OCI-LY7 (cell line): ENCODE data around the gene TC2N. TPM values are rescaled to one million over a fixed set of nuclear protein-coding genes. Genes with fewer than 3 reads are reported as not detected.

Source experiments
- BruUV-seq: library from RNA; stranded (reverse); fragments of 400-500 nt; replicated peaks from 2 replicates; lab custom pipeline; 2021; lab: Mats Ljungman, UMichigan
- CTCF ChIA-PET: fragments of 300-600 bp; sonication (Branson Sonifier 250); formaldehyde crosslinking; loops from one replicate; lab custom pipeline; 2022; ENCODE audit warnings: antibody characterized with exemption; ENCODE audit not compliant: unreplicated experiment; lab: Charles Lee
- POLR2A ChIA-PET: fragments of 300-600 bp; sonication (Branson Sonifier 250); formaldehyde crosslinking; loops from one replicate; lab custom pipeline; 2022; ENCODE audit warnings: antibody characterized with exemption; lab: Charles Lee
- DNase-seq: peaks from one replicate; pipeline ENCODE4 v3.0.0-alpha.2; 2015; ENCODE audit warnings: low spot score
- H2AFZ ChIP-seq: fragments of 200-600 bp; sonication (generic), shearing (Covaris generic); 2 replicates; pipeline ENCODE4 v1.6.1; 2014; ENCODE audit warnings: mild to moderate bottlenecking, antibody characterized with exemption, low read length, moderate library complexity
- H3K27ac ChIP-seq: fragments of 200-600 bp; sonication (generic); 2 replicates; pipeline ENCODE4 v1.5.1; 2014; ENCODE audit warnings: mixed run types, low read depth, mild to moderate bottlenecking, moderate library complexity, low read length, inconsistent platforms; ENCODE audit not compliant: poor library complexity, severe bottlenecking
- H3K36me3 ChIP-seq: fragments of 200-600 bp; sonication (generic); 2 replicates; pipeline ENCODE4 v1.6.1; 2014; ENCODE audit warnings: mild to moderate bottlenecking, antibody characterized with exemption, low read length, moderate library complexity, mixed read lengths; ENCODE audit not compliant: insufficient read depth
- H3K4me1 ChIP-seq: fragments of 200-600 bp; sonication (generic); 2 replicates; pipeline ENCODE4 v1.5.1; 2014; ENCODE audit warnings: mild to moderate bottlenecking, low read length; ENCODE audit not compliant: insufficient read depth, poor library complexity, severe bottlenecking
- H3K4me2 ChIP-seq: fragments of 200-600 bp; sonication (generic); 2 replicates; pipeline ENCODE4 v1.6.1; 2014; ENCODE audit warnings: mild to moderate bottlenecking, low read length
- H3K4me3 ChIP-seq: fragments of 200-600 bp; sonication (generic); 2 replicates; pipeline ENCODE4 v1.5.1; 2014; ENCODE audit warnings: mild to moderate bottlenecking, low read depth, low read length; ENCODE audit not compliant: poor library complexity, severe bottlenecking
- H3K79me2 ChIP-seq: fragments of 200-600 bp; sonication (generic); 2 replicates; pipeline ENCODE4 v1.6.1; 2016; ENCODE audit warnings: low read depth, mild to moderate bottlenecking, low read length, moderate library complexity, mixed read lengths; ENCODE audit not compliant: insufficient read depth
- H3K9me2 ChIP-seq: fragments of 200-600 bp; sonication (generic); 2 replicates; pipeline ENCODE4 v1.6.1; 2016; ENCODE audit warnings: mild to moderate bottlenecking, low read length, mixed read lengths; ENCODE audit not compliant: insufficient read depth
- H3K9me3 ChIP-seq: fragments of 200-600 bp; sonication (generic); 2 replicates; pipeline ENCODE4 v1.6.1; 2014; ENCODE audit warnings: mild to moderate bottlenecking, mixed run types, low read length, mixed read lengths
- H4K20me1 ChIP-seq: fragments of 200-600 bp; sonication (generic); 2 replicates; pipeline ENCODE4 v1.6.1; 2014; ENCODE audit warnings: mild to moderate bottlenecking, antibody characterized with exemption, low read length, moderate library complexity, mixed read lengths; ENCODE audit not compliant: insufficient read depth
- EZH2phosphoT487 ChIP-seq: fragments of 200-600 bp; sonication (generic); IDR thresholded peaks from 2 replicates; pipeline ENCODE4 v1.6.1; 2018; ENCODE audit warnings: low read depth, borderline replicate concordance, mild to moderate bottlenecking, mixed run types, antibody characterized with exemption, low read length, moderate library complexity, mixed read lengths
- intact Hi-C: fragments of 100-400 bp; cut with micrococcal nuclease; formaldehyde crosslinking; loops from one replicate; pipeline ENCODE4 v1.10.0; 2022; ENCODE audit not compliant: unreplicated experiment
- total RNA-seq, 2 experiments: library from RNA; depleted of rRNA in 1 of 2; stranded (reverse); fragments of >200 nt in 1 of 2; shearing (Covaris generic) in 1 of 2; gene quantifications; 2 replicates each; pipeline ENCODE4 v1.2.3, GENCODE V29; 2014 to 2022
- TF ChIP-seq, protein P1 (sequence below): fragments of 200-600 bp; sonication (generic); conservative IDR thresholded peaks from 2 replicates; pipeline ENCODE4 v1.5.1; 2014; ENCODE audit warnings: mild to moderate bottlenecking, antibody characterized with exemption, low read length, moderate library complexity, mixed read lengths

The TC2N gene
- total RNA-seq, 2 experiments from 2014 or later = 0.57 TPM; not detected in 1

DNA sequence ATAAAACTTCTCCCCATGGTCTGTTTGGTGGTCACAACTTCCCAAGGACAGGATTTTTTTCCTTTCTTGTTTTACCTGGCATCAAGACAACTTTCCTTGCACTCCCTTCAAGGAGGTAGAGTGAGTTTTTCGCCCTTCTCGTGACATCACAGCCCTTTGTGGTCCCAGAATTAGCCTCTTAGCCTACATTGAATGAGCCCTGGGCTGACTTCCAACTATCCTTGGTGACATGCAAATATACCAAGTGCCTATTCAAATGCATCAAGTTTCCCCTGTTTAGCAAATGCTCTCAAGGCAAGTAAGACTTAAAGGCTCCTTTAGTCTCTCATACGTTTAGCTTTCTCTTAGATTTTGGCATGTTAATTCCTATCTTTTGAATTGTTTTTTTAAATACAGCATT is 36.6 kb downstream of the TC2N start:
- Histone ChIP-seq H3K36me3 (no peaks in the 10 kb centered on the region), H3K4me2 (no peak overlapping the region), H2AFZ (no peak overlapping the region), H3K4me3 (no peak overlapping the region), H3K9me3 (no peaks in the 10 kb centered on the region), H3K79me2 (no peaks in the 10 kb centered on the region), H3K9me2 (no peaks in the 10 kb centered on the region), H3K27ac (no peak overlapping the region), H4K20me1 (no peaks in the 10 kb centered on the region), H3K4me1 (no peaks in the 10 kb centered on the region)
- CTCF ChIA-PET = no interaction called here
- intact Hi-C loops = no loop called here
- POLR2A ChIA-PET = interaction anchor here (0.5 kb wide), 1 partner anchor 12 kb away, joined by 5 read pairs; no protein-coding TSS in a partner anchor
- no TSS peak for BruUV-seq
- DNase-seq = no peak
- TF ChIP-seq, protein P1, sequence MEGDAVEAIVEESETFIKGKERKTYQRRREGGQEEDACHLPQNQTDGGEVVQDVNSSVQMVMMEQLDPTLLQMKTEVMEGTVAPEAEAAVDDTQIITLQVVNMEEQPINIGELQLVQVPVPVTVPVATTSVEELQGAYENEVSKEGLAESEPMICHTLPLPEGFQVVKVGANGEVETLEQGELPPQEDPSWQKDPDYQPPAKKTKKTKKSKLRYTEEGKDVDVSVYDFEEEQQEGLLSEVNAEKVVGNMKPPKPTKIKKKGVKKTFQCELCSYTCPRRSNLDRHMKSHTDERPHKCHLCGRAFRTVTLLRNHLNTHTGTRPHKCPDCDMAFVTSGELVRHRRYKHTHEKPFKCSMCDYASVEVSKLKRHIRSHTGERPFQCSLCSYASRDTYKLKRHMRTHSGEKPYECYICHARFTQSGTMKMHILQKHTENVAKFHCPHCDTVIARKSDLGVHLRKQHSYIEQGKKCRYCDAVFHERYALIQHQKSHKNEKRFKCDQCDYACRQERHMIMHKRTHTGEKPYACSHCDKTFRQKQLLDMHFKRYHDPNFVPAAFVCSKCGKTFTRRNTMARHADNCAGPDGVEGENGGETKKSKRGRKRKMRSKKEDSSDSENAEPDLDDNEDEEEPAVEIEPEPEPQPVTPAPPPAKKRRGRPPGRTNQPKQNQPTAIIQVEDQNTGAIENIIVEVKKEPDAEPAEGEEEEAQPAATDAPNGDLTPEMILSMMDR = no peak
- no peak for TF ChIP-seq EZH2phosphoT487

DNA sequence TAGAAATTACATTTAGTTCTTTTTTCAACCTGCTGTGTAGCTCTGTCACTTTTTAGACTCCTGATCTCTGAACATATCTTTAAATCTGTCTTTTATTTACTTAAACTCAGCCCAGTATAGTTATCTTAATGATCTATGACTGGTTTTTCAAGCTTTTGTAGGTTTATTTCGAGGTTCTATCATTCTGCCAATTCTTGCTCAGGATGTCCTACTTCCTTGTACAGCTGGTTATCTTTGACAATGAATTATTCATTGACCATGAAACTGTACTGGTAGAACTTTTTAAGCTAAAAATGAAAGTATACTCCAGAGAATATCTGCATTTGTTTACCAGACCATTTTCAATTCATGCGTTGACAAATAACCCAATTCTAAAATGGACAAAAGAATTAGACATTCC is 37.8 kb downstream of the TC2N start:
- Histone ChIP-seq H3K4me2 (no peak overlapping the region), H3K4me3 (no peak overlapping the region), H3K27ac (no peak overlapping the region), H4K20me1 (no peaks in the 10 kb centered on the region), H2AFZ (no peak overlapping the region), H3K4me1 (no peaks in the 10 kb centered on the region), H3K79me2 (no peaks in the 10 kb centered on the region), H3K9me2 (no peaks in the 10 kb centered on the region), H3K36me3 (no peaks in the 10 kb centered on the region), H3K9me3 (no peaks in the 10 kb centered on the region)
- intact Hi-C loops = no loop called here
- POLR2A ChIA-PET = no interaction called here
- CTCF ChIA-PET = no interaction called here
- no peak for TF ChIP-seq EZH2phosphoT487
- TF ChIP-seq, protein P1 = no peak
- no TSS peak for BruUV-seq
- no peak for DNase-seq

DNA sequence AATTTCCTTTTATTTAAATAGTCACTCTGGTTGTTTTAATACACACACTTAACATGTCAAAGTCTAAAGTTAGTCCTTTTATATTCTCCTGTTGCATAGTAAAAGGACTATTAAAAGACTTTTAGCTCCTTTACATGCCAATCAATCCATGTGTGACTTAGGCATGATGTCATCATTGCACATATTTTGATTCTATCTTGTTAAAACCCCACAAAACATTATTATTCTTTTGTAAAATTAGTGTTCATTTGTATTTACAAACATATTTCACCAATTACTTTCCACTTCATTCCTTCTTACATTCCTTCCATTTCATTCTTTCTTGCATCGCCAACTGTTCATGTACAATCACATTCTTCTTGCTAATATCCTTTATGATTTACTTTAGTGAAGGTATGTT is 39.6 kb downstream of the TC2N start:
- H2AFZ ChIP-seq = no peak overlapping the region
- TF ChIP-seq EZH2phosphoT487 = no peak
- TF ChIP-seq, protein P1 = no peak
- no peaks in the 10 kb centered on the region for H3K36me3 ChIP-seq
- no peak overlapping the region for H3K4me3 ChIP-seq
- no peaks in the 10 kb centered on the region for H3K9me3 ChIP-seq
- no TSS peak for BruUV-seq
- CTCF ChIA-PET = no interaction called here
- DNase-seq = no peak
- H3K4me2 ChIP-seq = no peak overlapping the region
- intact Hi-C loops = no loop called here
- H4K20me1 ChIP-seq = no peaks in the 10 kb centered on the region
- no peaks in the 10 kb centered on the region for H3K79me2 ChIP-seq
- POLR2A ChIA-PET = interaction anchor here (0.7 kb wide), 1 partner anchor 1097 kb away, joined by 3 read pairs; no protein-coding TSS in a partner anchor
- no peaks in the 10 kb centered on the region for H3K4me1 ChIP-seq
- H3K9me2 ChIP-seq = no peaks in the 10 kb centered on the region
- H3K27ac ChIP-seq = no peak overlapping the region
